KMS-11 (cell line): Measurements from ENCODE around the gene RAB11FIP5.

ENCODE experiments used
- H2AFZ ChIP-seq: fragments of 200-600 bp; sonication (generic); 2 replicates; pipeline ENCODE4 v1.6.1; 2016; ENCODE audit warnings: antibody characterized with exemption, mixed run types, low read depth
- H3K27ac ChIP-seq: fragments of 200-600 bp; sonication (generic); 2 replicates; pipeline ENCODE4 v1.6.1; 2016; ENCODE audit warnings: mild to moderate bottlenecking, mixed run types
- H3K27me3 ChIP-seq: fragments of 200-600 bp; sonication (generic); 2 replicates; pipeline ENCODE4 v1.6.1; 2017; ENCODE audit warnings: mild to moderate bottlenecking, low read depth, mixed run types, moderate library complexity; ENCODE audit not compliant: insufficient read depth
- H3K36me3 ChIP-seq: fragments of 200-600 bp; sonication (generic); 2 replicates; pipeline ENCODE4 v1.6.1; 2017; ENCODE audit warnings: mild to moderate bottlenecking, mixed run types; ENCODE audit not compliant: insufficient read depth
- H3K4me1 ChIP-seq: fragments of 200-600 bp; sonication (generic); 2 replicates; pipeline ENCODE4 v1.6.1; 2016; ENCODE audit warnings: mild to moderate bottlenecking, low read depth, mixed run types; ENCODE audit not compliant: poor library complexity, severe bottlenecking
- H3K4me2 ChIP-seq: fragments of 200-600 bp; sonication (generic); 2 replicates; pipeline ENCODE4 v1.7.0; 2016; ENCODE audit warnings: mild to moderate bottlenecking, mixed run types
- H3K4me3 ChIP-seq: fragments of 200-600 bp; sonication (generic); IDR thresholded peaks from 2 replicates; pipeline ENCODE4 v1.6.1; 2017; ENCODE audit warnings: low read depth, low read length, mixed read lengths; ENCODE audit not compliant: insufficient read depth
- H3K79me2 ChIP-seq: fragments of 200-600 bp; sonication (generic); 2 replicates; pipeline ENCODE4 v1.6.1; 2016; ENCODE audit warnings: low read depth, mixed run types; ENCODE audit not compliant: insufficient read depth
- H3K9ac ChIP-seq: fragments of 200-600 bp; sonication (generic); 2 replicates; pipeline ENCODE4 v1.6.1; 2016; ENCODE audit warnings: mild to moderate bottlenecking, mixed run types
- H4K20me1 ChIP-seq: fragments of 200-600 bp; sonication (generic); 2 replicates; pipeline ENCODE4 v1.6.1; 2016; ENCODE audit warnings: mild to moderate bottlenecking, mixed run types; ENCODE audit not compliant: insufficient read depth
- CTCF ChIP-seq: fragments of 200-600 bp; sonication (generic); conservative IDR thresholded peaks from 2 replicates; pipeline ENCODE4 v1.6.1; 2017; ENCODE audit warnings: low read depth, mild to moderate bottlenecking, antibody characterized with exemption, low read length, moderate library complexity, mixed read lengths

Gene RAB11FIP5

DNA sequence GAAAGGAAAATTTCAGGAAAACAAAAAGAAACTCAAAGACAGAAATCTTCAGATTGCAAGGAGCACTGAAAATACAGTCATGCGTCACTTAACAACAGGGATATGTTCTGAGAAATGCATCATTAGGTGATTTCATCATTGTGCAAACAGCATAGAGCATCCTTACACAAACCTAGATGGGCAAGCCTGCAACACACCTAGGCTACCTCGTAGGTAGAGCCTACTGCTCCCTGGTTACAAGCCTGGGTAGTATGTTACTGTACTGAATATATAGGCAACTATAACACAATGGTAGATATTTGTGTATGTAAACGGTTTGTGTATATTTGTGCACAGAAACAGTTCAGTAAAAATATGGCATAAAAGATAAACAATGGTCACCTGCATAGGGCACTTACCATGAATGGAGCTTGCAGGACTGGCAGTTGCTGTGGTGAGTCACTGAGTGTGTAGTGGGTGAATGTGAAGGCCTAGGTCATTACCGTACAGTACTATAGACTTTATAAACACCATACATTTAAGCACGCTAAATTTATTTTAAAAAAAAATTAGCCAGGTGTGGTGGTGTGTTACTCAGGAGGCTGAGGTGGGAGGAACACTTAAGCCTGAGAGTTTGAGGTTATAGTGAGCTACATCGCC lies 74.7 kb downstream of the RAB11FIP5 start:
- Histone ChIP-seq H4K20me1 (no peaks in the 10 kb centered on the region), H3K4me2 (no peak overlapping the region), H3K4me3 (no peak overlapping the region), H3K9ac (no peak overlapping the region), H3K27me3 (no peaks in the 10 kb centered on the region), H3K36me3 (no peaks in the 10 kb centered on the region), H3K27ac (no peak overlapping the region), H3K4me1 (no peaks in the 10 kb centered on the region), H3K79me2 (no peaks in the 10 kb centered on the region), H2AFZ (no peak overlapping the region)
- no peak for TF ChIP-seq CTCF

DNA sequence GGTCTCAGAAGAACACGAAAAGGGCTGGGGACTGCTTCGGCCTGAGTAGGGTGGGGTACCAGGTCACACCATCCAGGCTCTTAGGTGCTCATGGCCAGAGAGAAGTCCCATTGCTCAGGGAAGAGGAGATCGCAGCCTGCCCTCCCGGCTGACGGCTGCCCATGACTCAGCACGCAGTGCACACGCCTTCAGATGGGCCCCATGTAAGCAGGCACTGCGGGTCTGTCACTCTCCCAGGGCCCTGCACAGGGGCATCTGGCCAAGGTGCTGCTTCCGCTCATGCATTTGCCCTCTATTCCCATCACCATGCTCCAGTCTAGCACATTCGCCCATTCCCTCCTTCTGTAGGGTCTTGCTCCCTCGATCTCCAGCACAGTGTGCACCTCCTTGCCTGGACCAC lies 76.0 kb downstream of the RAB11FIP5 start:
- no peaks in the 10 kb centered on the region for H3K4me1 ChIP-seq
- no peak overlapping the region for H3K4me2 ChIP-seq
- H4K20me1 ChIP-seq: no peaks in the 10 kb centered on the region
- H2AFZ ChIP-seq: no peak overlapping the region
- H3K36me3 ChIP-seq: no peaks in the 10 kb centered on the region
- no peak overlapping the region for H3K9ac ChIP-seq
- no peak overlapping the region for H3K27ac ChIP-seq
- no peak for TF ChIP-seq CTCF
- no peaks in the 10 kb centered on the region for H3K27me3 ChIP-seq
- H3K79me2 ChIP-seq: no peaks in the 10 kb centered on the region
- no peak overlapping the region for H3K4me3 ChIP-seq

DNA sequence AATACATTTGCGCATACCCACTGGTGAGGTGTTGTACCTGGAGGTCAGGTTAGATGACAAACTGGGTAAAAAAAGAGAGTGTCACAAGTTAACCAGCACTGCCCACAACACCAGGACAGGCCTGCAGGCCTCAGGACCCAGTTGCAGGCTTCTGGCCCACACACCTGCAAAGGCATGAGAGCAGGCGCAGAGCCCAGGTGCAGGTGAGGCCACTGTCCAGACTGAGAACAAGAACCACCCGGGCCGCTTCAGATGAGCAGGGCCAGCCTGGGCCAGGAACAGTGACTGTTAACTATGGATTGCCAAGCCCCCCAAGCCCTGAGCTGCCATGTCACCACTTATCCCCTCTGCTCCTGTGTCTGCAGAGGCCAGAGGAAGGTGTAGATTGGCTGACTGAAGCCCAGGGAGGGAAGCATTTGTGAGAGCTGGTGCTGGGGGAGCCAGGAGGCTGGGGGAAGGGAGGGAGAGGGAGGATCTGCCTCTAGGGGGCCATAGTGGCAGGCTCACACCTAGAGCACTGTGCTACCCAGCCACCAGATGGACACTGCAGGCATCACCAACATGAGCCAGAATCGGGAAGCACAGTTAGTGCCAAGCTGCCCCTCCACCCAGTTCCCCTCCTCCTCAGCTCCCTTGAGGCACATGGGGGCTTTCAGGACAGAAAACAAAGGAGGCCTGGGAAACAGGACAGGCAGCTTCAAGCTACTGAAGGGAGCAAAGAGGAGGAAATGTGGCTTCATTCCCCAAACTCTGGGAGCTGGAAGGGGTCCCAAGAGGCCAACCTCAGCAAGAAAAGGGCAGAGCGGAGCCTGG lies 76.6 kb downstream of the RAB11FIP5 start:
- no peak overlapping the region for H3K4me3 ChIP-seq
- H4K20me1 ChIP-seq: no peaks in the 10 kb centered on the region
- no peaks in the 10 kb centered on the region for H3K36me3 ChIP-seq
- H3K4me1 ChIP-seq: no peaks in the 10 kb centered on the region
- no peak overlapping the region for H3K9ac ChIP-seq
- no peaks in the 10 kb centered on the region for H3K27me3 ChIP-seq
- no peak overlapping the region for H2AFZ ChIP-seq
- TF ChIP-seq CTCF: no peak
- H3K4me2 ChIP-seq: no peak overlapping the region
- H3K79me2 ChIP-seq: no peaks in the 10 kb centered on the region
- H3K27ac ChIP-seq: no peak overlapping the region

DNA sequence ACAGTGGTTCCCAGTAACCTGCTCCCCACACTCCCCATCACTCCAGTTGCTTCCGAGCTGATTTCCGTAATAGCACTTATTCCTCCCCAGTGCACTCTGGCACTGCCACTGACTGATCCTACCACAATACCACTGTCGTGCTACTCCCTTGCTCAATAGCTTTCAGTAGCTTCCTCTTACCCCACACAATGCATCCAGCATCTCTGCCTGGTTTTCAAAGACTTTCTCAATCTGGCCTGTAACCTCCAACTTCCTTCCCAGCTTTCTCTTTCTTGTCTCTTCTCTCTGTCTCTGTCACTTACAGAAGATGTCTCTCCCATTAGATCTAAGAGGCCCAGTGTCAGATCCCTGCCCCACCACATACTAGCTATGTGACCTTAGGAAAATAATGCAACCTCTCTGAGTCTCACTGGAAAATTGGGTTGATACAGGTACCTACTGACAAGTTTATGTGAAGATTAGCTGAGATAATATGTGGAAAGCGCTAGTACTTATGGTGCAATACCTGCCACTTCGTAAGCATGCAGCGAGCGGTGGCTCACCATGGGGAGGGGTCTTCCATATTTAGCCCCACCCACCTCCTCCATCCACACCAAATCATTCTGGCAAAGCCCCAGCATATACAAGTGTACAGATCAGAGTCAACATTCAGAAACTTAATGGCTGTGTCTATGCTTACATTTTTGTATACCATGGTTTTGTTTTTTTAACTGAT lies 77.9 kb downstream of the RAB11FIP5 start:
- no peaks in the 10 kb centered on the region for H3K27me3 ChIP-seq
- no peak for TF ChIP-seq CTCF
- no peak overlapping the region for H2AFZ ChIP-seq
- H3K27ac ChIP-seq: no peak overlapping the region
- H3K4me2 ChIP-seq: no peak overlapping the region
- no peaks in the 10 kb centered on the region for H3K79me2 ChIP-seq
- no peaks in the 10 kb centered on the region for H4K20me1 ChIP-seq
- H3K4me3 ChIP-seq: no peak overlapping the region
- no peaks in the 10 kb centered on the region for H3K36me3 ChIP-seq
- H3K9ac ChIP-seq: no peak overlapping the region
- no peaks in the 10 kb centered on the region for H3K4me1 ChIP-seq
